Measurements from ENCODE around the gene PLD4. TPM values are rescaled to one million over a fixed set of nuclear protein-coding genes. Genes with fewer than 3 reads are reported as not detected.
A peak's percentile ranks its signal among the peaks of the same experiment; 100 is the strongest.
"Not testable (repeated sequence)": the region's sequence is repeated elsewhere in the genome, so short reads cannot be mapped to it uniquely, and the experiment has no call there.

Gene PLD4
- total RNA-seq, 2 donors from 2014 or later = 1.1 to 4.0 TPM

DNA sequence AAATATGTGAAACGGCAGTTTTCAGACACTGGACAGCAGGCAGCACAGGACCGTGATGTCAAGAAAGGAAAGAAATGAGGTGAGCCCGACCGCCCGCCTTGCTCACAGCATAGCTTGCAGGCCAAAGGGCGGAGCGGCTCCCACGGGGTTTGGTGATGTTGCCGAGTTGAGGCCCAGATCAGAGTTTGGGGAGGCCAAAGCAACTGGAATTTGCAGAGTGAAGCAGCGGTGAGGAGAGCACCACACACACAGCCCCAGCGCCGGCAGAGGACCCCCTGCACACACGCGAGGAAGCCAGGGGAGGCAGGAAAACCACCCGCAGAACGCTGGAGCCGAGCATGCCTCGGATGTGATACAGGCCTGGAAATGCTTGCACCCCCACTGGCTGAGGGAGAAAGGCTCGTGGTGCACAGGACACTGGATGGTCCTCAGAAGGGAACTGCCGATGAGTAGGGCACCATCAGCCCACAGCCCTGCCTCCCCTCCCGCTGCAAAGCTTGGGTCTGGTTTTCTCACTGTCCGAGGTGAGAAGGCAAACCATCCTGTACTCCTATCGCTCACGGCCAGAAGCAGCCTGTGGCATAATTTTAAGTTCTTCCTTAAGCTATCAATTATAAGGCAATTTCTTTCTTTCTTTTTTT lies 25.7 kb upstream of the PLD4 start:
- peaks cover 15% of the 10 kb centered on the region for H3K27me3 Mint-ChIP-seq
- no peak overlapping the region for H3K27ac Mint-ChIP-seq
- no peaks in the 10 kb centered on the region for H3K9me3 ChIP-seq (ENCODE audit: control insufficient read depth, low read length, poor library complexity, severe bottlenecking)
- DNase-seq (no peak), ATAC-seq (no peak)
- peaks cover 10% of the 10 kb centered on the region for H3K4me1 Mint-ChIP-seq
- H3K36me3 Mint-ChIP-seq (ENCODE audit: low read depth) = peaks cover 4% of the 10 kb centered on the region
- no peak overlapping the region for H3K4me3 Mint-ChIP-seq

DNA sequence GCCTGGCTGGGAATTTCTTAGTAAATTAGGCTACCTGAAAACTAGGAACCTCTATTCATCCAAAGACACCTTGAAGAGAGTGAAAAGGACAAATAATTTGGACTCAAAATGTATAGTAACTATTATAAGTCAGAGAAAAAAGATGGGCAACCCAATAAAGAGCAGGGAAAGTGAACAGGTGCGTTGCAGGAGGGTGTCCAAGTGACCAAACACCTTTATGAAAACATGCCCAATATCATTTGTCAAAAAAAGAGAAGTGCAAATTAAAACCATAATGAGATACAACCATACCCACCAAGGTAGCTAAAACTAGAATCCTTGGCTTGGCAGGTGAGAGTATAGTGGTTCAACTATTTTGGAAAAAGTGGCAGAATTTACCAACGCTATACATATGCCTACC lies 24.9 kb upstream of the PLD4 start:
- H3K9me3 ChIP-seq (ENCODE audit: control insufficient read depth, low read length, poor library complexity, severe bottlenecking) = no peaks in the 10 kb centered on the region
- DNase-seq = no peak
- Mint-ChIP-seq H3K4me3 (no peak overlapping the region), H3K36me3 (ENCODE audit: low read depth) (peaks cover 6% of the 10 kb centered on the region), H3K4me1 (peaks cover 10% of the 10 kb centered on the region), H3K27ac (no peak overlapping the region), H3K27me3 (peaks cover 23% of the 10 kb centered on the region)
- no peak for ATAC-seq

DNA sequence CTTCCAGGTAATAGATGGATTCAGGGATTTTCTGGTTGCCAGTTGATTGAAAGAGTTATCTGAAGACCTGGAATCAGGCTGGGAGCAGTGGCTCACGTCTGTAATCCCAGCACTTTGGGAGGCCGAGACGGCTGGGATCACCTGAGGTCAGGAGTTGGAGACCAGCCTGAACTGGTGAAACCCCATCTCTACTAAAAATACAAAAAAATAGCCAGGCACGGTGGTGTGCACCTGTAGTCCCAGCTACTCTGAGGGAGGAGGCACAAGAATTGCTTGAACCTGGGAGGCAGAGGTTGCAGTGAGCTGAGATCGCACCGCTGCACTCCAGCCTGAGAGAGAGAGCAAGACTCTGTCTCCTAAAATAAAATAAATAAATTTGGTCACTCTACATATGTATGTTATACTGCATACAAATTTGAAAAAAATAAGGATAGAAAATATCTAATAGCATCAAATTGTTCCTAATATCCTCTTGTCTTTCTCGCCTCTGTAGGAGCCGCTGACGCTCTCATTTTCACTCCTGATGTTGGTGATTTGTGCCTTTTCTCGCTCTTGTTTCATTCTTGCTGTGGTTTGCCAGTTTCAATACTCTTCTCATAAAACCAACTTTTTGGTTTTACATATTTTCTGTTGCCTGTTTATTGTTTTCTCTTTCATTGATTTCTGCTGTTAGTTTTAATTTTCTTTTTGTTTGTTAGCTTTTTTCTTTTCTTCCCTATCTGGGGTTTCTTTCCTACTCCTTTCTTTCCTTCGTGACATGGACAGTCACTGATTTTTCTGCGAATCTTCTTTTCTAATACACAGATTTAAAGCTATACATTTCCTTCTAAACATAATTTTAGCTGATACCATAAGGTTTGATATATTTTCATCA lies 23.8 kb upstream of the PLD4 start:
- ATAC-seq = no peak
- Mint-ChIP-seq H3K4me1 (peaks cover 10% of the 10 kb centered on the region), H3K27me3 (peaks cover 25% of the 10 kb centered on the region), H3K4me3 (no peak overlapping the region), H3K36me3 (ENCODE audit: low read depth) (peaks cover 6% of the 10 kb centered on the region), H3K27ac (no peak overlapping the region)
- no peak for DNase-seq
- no peaks in the 10 kb centered on the region for H3K9me3 ChIP-seq (ENCODE audit: control insufficient read depth, low read length, poor library complexity, severe bottlenecking)

DNA sequence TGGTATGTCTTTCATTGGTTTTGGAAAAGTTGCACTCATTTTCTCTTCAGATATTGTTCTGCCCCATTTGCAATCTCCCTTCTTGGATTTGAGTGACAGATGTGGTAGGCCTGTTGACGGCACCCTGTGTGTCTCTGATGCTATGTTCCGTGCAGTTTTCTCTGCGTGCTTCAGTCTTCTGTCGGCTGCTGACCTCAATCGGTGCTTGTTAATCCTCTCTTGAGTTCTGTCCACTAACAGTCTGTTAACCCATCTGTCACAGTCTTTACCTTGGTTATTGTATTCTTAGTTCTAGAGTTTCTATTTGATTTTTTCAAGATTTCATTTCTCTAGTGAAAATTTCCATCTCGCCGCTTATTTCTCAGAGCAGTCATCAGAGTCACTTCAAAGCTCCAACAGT lies 20.7 kb upstream of the PLD4 start:
- H3K27ac Mint-ChIP-seq = peak overlapping the region; percentile 67
- no peaks in the 10 kb centered on the region for H3K9me3 ChIP-seq (ENCODE audit: control insufficient read depth, low read length, poor library complexity, severe bottlenecking)
- no peak for ATAC-seq
- H3K36me3 Mint-ChIP-seq (ENCODE audit: low read depth) = peaks cover 8% of the 10 kb centered on the region
- no peak overlapping the region for H3K4me3 Mint-ChIP-seq
- peaks cover 10% of the 10 kb centered on the region for H3K4me1 Mint-ChIP-seq
- no peak for DNase-seq
- H3K27me3 Mint-ChIP-seq = peaks cover 44% of the 10 kb centered on the region

DNA sequence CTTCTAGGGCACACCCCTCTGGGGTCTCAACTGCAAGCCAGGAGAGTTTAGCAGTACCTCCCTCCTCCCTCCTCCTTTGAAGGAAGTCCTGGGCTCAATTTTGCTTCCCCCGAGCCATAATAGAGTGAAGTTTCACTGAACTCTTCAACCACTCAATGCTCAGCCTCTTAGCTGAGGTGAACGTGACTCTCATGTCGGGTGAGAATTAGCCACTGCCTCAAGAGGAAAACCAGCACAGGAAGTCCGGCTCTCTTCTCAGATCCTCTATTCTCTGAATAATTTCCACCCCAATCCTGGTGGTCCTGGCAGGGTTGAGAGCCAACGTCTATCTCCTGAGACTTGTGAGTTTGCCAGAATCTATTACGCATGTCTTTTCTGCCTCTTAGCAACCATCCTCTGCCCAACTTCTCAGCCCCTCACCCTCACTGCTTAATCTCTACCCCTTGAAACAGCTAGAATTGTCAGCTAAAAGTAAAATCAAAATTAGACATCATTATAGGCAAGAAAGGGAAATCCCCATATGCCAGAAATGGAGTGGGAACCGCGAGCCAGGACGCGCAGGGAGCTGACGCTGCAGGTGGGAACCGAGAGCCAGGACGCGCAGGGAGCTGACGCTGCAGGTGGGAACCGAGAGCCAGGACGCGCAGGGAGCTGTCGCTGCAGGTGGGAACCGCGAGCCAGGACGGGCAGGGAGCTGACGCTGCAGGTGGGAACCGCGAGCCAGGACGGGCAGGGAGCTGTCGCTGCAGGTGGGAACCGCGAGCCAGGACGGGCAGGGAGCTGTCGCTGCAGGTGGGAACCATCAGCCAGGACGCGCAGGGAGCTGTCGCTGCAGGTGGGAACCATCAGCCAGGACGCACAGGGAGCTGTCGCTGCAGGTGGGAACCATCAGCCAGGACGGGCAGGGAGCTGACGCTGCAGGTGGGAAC lies 19.8 kb upstream of the PLD4 start:
- H3K27ac Mint-ChIP-seq; H3K4me1 Mint-ChIP-seq; H3K9me3 ChIP-seq (ENCODE audit: control insufficient read depth, low read length, poor library complexity, severe bottlenecking); H3K4me3 Mint-ChIP-seq; H3K36me3 Mint-ChIP-seq (ENCODE audit: low read depth); DNase-seq; ATAC-seq: not testable (repeated sequence)
- peaks cover 50% of the 10 kb centered on the region for H3K27me3 Mint-ChIP-seq

DNA sequence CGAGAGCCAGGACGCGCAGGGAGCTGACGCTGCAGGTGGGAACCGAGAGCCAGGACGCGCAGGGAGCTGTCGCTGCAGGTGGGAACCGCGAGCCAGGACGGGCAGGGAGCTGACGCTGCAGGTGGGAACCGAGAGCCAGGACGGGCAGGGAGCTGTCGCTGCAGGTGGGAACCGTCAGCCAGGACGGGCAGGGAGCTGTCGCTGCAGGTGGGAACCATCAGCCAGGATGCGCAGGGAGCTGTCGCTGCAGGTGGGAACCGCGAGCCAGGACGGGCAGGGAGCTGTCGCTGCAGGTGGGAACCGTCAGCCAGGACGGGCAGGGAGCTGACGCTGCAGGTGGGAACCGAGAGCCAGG lies 19.1 kb upstream of the PLD4 start:
- not testable (repeated sequence) for H3K4me3 Mint-ChIP-seq; H3K27ac Mint-ChIP-seq; ATAC-seq; H3K9me3 ChIP-seq (ENCODE audit: control insufficient read depth, low read length, poor library complexity, severe bottlenecking); H3K36me3 Mint-ChIP-seq (ENCODE audit: low read depth); DNase-seq; H3K4me1 Mint-ChIP-seq
- peaks cover 56% of the 10 kb centered on the region for H3K27me3 Mint-ChIP-seq

DNA sequence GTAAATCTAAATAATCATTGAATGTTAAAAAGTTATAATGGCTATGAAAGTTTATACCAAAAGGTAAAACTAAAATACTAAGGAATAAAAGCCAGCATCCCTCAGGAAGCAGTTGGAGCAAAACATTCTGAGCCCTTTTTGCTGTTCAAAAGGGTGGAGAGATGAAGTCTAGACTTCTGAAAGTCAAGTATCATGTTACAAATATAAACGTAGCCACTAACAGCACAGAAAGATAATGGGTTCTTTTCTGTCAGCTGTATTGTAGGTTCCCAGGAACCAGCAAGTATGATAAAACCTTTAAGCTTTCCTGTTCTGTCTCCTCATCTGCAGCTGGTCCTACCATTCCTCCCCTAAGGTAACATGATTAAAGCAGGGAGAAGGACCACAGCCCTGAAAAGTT lies 16.4 kb upstream of the PLD4 start:
- no peak overlapping the region for H3K27ac Mint-ChIP-seq
- H3K27me3 Mint-ChIP-seq = peaks cover 55% of the 10 kb centered on the region
- H3K4me3 Mint-ChIP-seq = no peak overlapping the region
- ATAC-seq (no peak), DNase-seq (no peak)
- H3K4me1 Mint-ChIP-seq = peaks cover under 1% of the 10 kb centered on the region
- H3K9me3 ChIP-seq (ENCODE audit: control insufficient read depth, low read length, poor library complexity, severe bottlenecking) = peaks cover 5% of the 10 kb centered on the region
- H3K36me3 Mint-ChIP-seq (ENCODE audit: low read depth) = peaks cover 7% of the 10 kb centered on the region

DNA sequence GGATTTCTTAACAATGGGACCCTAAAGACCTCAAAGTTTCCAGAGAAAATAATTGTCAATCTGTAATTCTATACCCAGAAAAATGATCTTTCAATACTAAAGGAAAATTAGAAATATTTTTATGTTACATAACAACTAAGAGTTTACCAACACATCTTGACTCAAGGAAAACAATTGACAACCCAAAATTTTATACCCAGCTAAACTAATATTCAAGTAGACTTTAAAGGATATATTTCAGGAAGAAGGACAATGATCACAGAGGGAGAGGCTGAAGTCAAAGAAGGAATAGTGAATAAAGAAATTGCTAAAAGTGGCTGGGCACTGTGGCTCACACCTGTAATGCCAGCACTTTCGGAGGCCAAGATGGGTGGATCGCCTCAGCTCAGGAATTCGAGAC lies 12.6 kb upstream of the PLD4 start:
- H3K4me3 Mint-ChIP-seq = no peak overlapping the region
- H3K27ac Mint-ChIP-seq = no peak overlapping the region
- H3K4me1 Mint-ChIP-seq = no peaks in the 10 kb centered on the region
- H3K36me3 Mint-ChIP-seq (ENCODE audit: low read depth) = peaks cover 2% of the 10 kb centered on the region
- H3K27me3 Mint-ChIP-seq = peaks cover 40% of the 10 kb centered on the region
- H3K9me3 ChIP-seq (ENCODE audit: control insufficient read depth, low read length, poor library complexity, severe bottlenecking) = peaks cover 5% of the 10 kb centered on the region
- DNase-seq = no peak
- no peak for ATAC-seq

DNA sequence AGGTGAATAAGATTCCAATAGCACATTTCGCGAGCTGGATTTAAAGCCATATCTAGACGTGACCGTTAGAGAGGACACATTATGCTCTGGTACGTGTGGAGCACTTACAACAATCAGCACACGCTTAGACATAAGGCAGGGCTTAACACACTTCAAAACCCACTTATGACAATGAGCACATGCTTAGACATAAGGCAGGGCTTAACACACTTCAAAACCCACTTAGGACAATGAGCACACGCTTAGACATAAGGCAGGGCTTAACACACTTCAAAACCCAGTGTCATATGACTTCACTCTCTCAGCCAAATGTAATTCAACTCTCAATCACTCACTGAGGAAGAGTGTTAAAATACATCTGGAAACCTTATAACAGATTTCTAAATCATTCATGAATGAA lies 11.2 kb upstream of the PLD4 start:
- H3K9me3 ChIP-seq (ENCODE audit: control insufficient read depth, low read length, poor library complexity, severe bottlenecking) = peaks cover 5% of the 10 kb centered on the region
- Mint-ChIP-seq H3K27me3 (peaks cover 28% of the 10 kb centered on the region), H3K4me3 (no peak overlapping the region), H3K4me1 (no peaks in the 10 kb centered on the region), H3K27ac (no peak overlapping the region), H3K36me3 (ENCODE audit: low read depth) (no peaks in the 10 kb centered on the region)
- DNase-seq (no peak), ATAC-seq (no peak)

DNA sequence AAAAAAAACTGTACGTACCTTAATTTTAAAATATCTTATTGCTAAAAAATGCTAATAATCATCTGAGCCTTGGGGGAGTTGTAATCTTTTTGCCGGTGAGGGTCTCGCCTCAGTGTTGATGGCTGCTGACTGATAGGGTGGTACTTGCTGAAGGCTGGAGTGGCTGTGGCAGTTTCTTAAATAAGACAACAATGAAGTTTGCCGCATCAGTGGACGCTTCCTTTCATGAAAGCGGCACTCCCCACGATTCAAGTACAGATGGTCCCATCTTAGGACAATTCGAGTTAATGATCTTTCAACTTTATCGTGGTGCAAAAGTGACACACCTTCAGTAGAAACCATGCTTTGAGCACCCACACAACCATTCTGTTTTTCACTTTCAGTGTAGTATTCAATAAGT lies 7.6 kb upstream of the PLD4 start:
- ATAC-seq = no peak

DNA sequence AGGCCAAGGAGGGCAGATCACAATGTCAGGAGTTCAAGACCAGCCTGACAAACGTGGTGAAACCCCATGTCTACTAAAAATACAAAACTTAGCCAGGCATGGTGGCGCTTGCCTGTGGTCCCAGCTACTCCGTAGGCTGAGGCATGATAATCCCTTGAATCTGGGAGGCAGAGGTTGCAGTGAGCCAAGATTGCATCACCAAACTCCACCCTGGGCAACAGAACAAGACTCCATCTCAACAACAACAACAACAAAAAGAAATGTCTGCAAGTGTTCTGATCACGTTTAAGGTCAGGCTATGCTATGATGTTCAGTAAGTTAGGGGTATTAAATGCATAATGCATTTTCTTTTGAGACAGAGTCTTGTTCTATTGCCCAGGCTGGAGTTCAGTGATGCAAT lies 6.7 kb upstream of the PLD4 start:
- H3K9me3 ChIP-seq (ENCODE audit: control insufficient read depth, low read length, poor library complexity, severe bottlenecking) = no peaks in the 10 kb centered on the region
- no peak overlapping the region for H3K27ac Mint-ChIP-seq
- no peak for DNase-seq
- ATAC-seq = no peak
- H3K4me3 Mint-ChIP-seq = no peak overlapping the region
- no peaks in the 10 kb centered on the region for H3K36me3 Mint-ChIP-seq (ENCODE audit: low read depth)
- peaks cover 3% of the 10 kb centered on the region for H3K4me1 Mint-ChIP-seq
- H3K27me3 Mint-ChIP-seq = peaks cover 16% of the 10 kb centered on the region

More for the DNA sequence above, 7.6 kb upstream of the PLD4 start:
- H3K9me3 ChIP-seq (ENCODE audit: control insufficient read depth, low read length, poor library complexity, severe bottlenecking) = peaks cover 2% of the 10 kb centered on the region
- peaks cover 16% of the 10 kb centered on the region for H3K27me3 Mint-ChIP-seq
- H3K4me3 Mint-ChIP-seq = no peak overlapping the region
- no peak for DNase-seq
- H3K27ac Mint-ChIP-seq = no peak overlapping the region
- peaks cover 3% of the 10 kb centered on the region for H3K4me1 Mint-ChIP-seq
- H3K36me3 Mint-ChIP-seq (ENCODE audit: low read depth) = no peaks in the 10 kb centered on the region

DNA sequence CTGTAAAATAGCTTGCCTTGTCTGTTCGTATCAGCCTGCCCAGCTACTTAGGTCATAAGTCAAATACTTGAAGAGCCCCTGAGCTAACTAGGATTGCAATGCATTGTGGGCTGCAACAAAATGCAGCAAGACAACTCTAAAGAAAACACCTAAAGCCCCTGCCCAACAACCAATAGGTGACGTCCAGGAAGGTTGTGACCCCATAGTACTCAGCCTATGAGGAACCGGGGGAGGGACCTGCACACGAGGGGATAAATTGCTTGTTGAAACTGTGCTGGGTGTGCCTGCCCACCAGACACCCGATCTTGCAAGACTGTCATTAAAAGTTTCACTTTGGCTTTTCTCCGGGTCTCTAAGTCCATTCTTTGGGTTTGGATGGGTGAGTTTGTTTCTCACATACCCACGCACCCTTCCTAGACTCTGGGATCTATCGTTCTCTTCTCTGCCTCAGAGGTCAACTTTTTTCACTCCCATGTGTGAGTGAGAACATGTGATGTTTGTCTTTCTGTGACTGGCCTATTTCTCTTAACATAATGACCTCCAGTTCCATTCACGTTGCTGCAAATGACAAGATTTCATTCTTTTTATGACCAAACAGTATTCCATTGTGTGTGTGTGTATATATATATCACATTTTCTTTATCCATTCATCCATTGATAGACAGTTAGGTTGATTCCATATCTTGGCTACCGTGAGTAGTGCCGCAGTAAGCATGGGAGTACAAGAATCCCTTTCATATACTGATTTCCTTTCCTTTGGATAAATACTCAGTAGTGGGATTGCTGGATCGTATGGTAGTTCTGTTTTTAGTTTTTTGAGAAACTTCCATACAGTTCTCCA lies 5.3 kb upstream of the PLD4 start:
- H3K4me3 Mint-ChIP-seq; H3K9me3 ChIP-seq (ENCODE audit: control insufficient read depth, low read length, poor library complexity, severe bottlenecking); H3K4me1 Mint-ChIP-seq; ATAC-seq; DNase-seq; H3K27ac Mint-ChIP-seq; H3K36me3 Mint-ChIP-seq (ENCODE audit: low read depth): not testable (repeated sequence)
- H3K27me3 Mint-ChIP-seq = peaks cover 16% of the 10 kb centered on the region
